ENCODE results near the gene EIF4G2.

EIF4G2 gene

GRCh38 chr11:10846660-10847059 is 37.9 kb upstream of the EIF4G2 start:
- H4K20me1 ChIP-seq (ENCODE audit: insufficient read depth, low read length, poor library complexity, severe bottlenecking), result no peaks in the 10 kb centered on the region
- no peak overlapping the region for H2AFZ ChIP-seq (ENCODE audit: low read length)
- H3K4me2 ChIP-seq (ENCODE audit: low read depth, low read length, poor library complexity, severe bottlenecking), result peak overlapping the region; percentile 3
- no peaks in the 10 kb centered on the region for H3K9me2 ChIP-seq (replicated peaks; ENCODE audit: low read depth, low read length)
- TF ChIP-seq EZH2phosphoT487 (IDR thresholded peaks at IDR 0.05; ENCODE audit: borderline replicate concordance), result no peak
- no peak for TF ChIP-seq CTCF (conservative IDR thresholded peaks at IDR 0.05; ENCODE audit: low read length)
- H3K9me3 ChIP-seq (ENCODE audit: insufficient read depth, low read depth, low read length), result no peaks in the 10 kb centered on the region
- H3K79me2 ChIP-seq (ENCODE audit: insufficient read depth, low read length), result no peaks in the 10 kb centered on the region
- H3K4me3 ChIP-seq (ENCODE audit: low read length, poor library complexity, severe bottlenecking), result no peak overlapping the region
- H3K27me3 ChIP-seq (ENCODE audit: insufficient read depth, low read length, poor library complexity, severe bottlenecking), result no peaks in the 10 kb centered on the region
- H3F3A ChIP-seq (ENCODE audit: low read depth), result no peaks in the 10 kb centered on the region; the same call in 1 of the 2 replicates
- H3K9ac ChIP-seq (ENCODE audit: low read depth, low read length, poor library complexity, severe bottlenecking), result no peak overlapping the region
- H3K36me3 ChIP-seq (ENCODE audit: insufficient read depth, low read length), result no peaks in the 10 kb centered on the region
- H3K4me1 ChIP-seq (ENCODE audit: insufficient read depth, low read length, poor library complexity, severe bottlenecking), result peaks cover 10% of the 10 kb centered on the region

- Histone ChIP-seq H3K4me1 (ENCODE audit: insufficient read depth, low read length, poor library complexity, severe bottlenecking) (peaks cover 10% of the 10 kb centered on the region), H3F3A (ENCODE audit: low read depth) (no peaks in the 10 kb centered on the region; the same call in 1 of the 2 replicates), H3K36me3 (ENCODE audit: insufficient read depth, low read length) (no peaks in the 10 kb centered on the region), H3K9me2 (replicated peaks; ENCODE audit: low read depth, low read length) (no peaks in the 10 kb centered on the region), H3K79me2 (ENCODE audit: insufficient read depth, low read length) (no peaks in the 10 kb centered on the region), H3K9me3 (ENCODE audit: insufficient read depth, low read depth, low read length) (no peaks in the 10 kb centered on the region), H3K4me2 (ENCODE audit: low read depth, low read length, poor library complexity, severe bottlenecking) (no peak overlapping the region), H2AFZ (ENCODE audit: low read length) (no peak overlapping the region), H3K4me3 (ENCODE audit: low read length, poor library complexity, severe bottlenecking) (no peak overlapping the region), H3K9ac (ENCODE audit: low read depth, low read length, poor library complexity, severe bottlenecking) (no peak overlapping the region), H4K20me1 (ENCODE audit: insufficient read depth, low read length, poor library complexity, severe bottlenecking) (no peaks in the 10 kb centered on the region), H3K27me3 (ENCODE audit: insufficient read depth, low read length, poor library complexity, severe bottlenecking) (no peaks in the 10 kb centered on the region)
- TF ChIP-seq EZH2phosphoT487 (IDR thresholded peaks at IDR 0.05; ENCODE audit: borderline replicate concordance) (no peak), CTCF (conservative IDR thresholded peaks at IDR 0.05; ENCODE audit: low read length) (no peak)
Measured at GRCh38 chr11:10845589-10845988, 36.9 kb upstream of the EIF4G2 start.

DNA sequence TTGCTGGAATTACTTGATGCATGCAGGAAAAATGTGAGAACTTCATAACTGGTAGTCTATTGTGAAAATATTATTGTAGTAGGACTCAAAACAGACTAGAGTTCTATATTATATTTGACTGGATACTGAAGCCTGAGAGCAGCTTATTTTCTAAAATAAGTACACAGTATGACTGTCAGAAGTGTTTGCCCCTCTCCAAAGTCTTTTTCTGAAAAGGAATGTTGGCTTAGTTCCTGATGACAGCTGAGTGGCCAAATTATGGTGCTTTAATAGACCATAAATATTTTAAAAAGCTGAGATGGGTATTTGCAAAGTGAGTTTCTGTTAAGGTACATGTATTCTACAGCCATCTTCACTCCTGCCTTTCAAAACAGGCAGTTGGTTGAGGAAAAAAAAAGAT is 36.1 kb upstream of the EIF4G2 start:
- no peaks in the 10 kb centered on the region for H4K20me1 ChIP-seq (ENCODE audit: insufficient read depth, low read length, poor library complexity, severe bottlenecking)
- H3K27me3 ChIP-seq (ENCODE audit: insufficient read depth, low read length, poor library complexity, severe bottlenecking), result no peaks in the 10 kb centered on the region
- no peak for TF ChIP-seq EZH2phosphoT487 (IDR thresholded peaks at IDR 0.05; ENCODE audit: borderline replicate concordance)
- no peak for TF ChIP-seq CTCF (conservative IDR thresholded peaks at IDR 0.05; ENCODE audit: low read length)
- H3K9ac ChIP-seq (ENCODE audit: low read depth, low read length, poor library complexity, severe bottlenecking), result no peak overlapping the region
- no peak overlapping the region for H3K4me3 ChIP-seq (ENCODE audit: low read length, poor library complexity, severe bottlenecking)
- H3K4me2 ChIP-seq (ENCODE audit: low read depth, low read length, poor library complexity, severe bottlenecking), result no peak overlapping the region
- no peaks in the 10 kb centered on the region for H3K79me2 ChIP-seq (ENCODE audit: insufficient read depth, low read length)
- H3K9me2 ChIP-seq (replicated peaks; ENCODE audit: low read depth, low read length), result no peaks in the 10 kb centered on the region
- no peaks in the 10 kb centered on the region for H3K36me3 ChIP-seq (ENCODE audit: insufficient read depth, low read length)
- no peaks in the 10 kb centered on the region for H3K9me3 ChIP-seq (ENCODE audit: insufficient read depth, low read depth, low read length)
- peaks cover 10% of the 10 kb centered on the region for H3K4me1 ChIP-seq (ENCODE audit: insufficient read depth, low read length, poor library complexity, severe bottlenecking)
- no peak overlapping the region for H2AFZ ChIP-seq (ENCODE audit: low read length)
- no peaks in the 10 kb centered on the region; the same call in 1 of the 2 replicates for H3F3A ChIP-seq (ENCODE audit: low read depth)

Data from Loucy (cell line).